IMR-90 (cell line): ENCODE data around the gene SVIL.

ENCODE experiments used
- CTCF ChIP-seq: conservative IDR thresholded peaks from 2 replicates; pipeline ENCODE4 v1.5.1; 2012; ENCODE audit warnings: mild to moderate bottlenecking, low read depth, low read length, improper control_type of control experiment
- POLR2A ChIP-seq: IDR thresholded peaks from 2 replicates; pipeline ENCODE4 v1.6.1; 2012; ENCODE audit warnings: mild to moderate bottlenecking, low read depth, low read length
- RFX5 ChIP-seq: IDR thresholded peaks from 2 replicates; pipeline ENCODE4 v1.8.0; 2012; ENCODE audit warnings: low read depth, mild to moderate bottlenecking, low read length, moderate library complexity
- SMC3 ChIP-seq: fragments of 150-350 bp; IDR thresholded peaks from 2 replicates; pipeline ENCODE4 v1.6.1; 2016; ENCODE audit warnings: low read depth, mild to moderate bottlenecking, antibody characterized with exemption, low read length, moderate library complexity
- TF ChIP-seq, protein P1 (sequence below): fragments of 150-350 bp; IDR thresholded peaks from 2 replicates; pipeline ENCODE4 v1.6.1; 2017; ENCODE audit warnings: mild to moderate bottlenecking, antibody characterized with exemption, low read length, low read depth

DNA sequence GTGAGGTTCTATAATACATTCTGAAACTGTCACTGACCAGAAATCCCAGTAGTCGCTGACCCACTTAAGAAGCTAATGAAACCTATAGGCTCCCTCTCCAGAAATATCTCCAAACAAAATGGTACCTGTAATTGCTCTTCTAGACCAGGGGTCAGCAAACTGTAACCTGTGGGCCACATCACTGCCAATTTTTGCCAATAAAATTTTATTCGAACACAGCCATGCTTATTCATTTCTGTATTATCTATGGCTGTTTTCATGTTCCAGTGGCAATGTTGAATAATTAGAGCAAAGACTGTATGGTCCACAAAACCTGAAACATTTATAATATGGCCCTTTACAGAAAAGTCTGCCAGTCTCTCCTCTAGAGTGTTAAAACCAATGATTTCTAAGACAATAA, 37.2 kb upstream of the SVIL start:
- TF ChIP-seq POLR2A (no peak), CTCF (no peak), RFX5 (no peak), SMC3 (no peak)
- TF ChIP-seq, protein P1, sequence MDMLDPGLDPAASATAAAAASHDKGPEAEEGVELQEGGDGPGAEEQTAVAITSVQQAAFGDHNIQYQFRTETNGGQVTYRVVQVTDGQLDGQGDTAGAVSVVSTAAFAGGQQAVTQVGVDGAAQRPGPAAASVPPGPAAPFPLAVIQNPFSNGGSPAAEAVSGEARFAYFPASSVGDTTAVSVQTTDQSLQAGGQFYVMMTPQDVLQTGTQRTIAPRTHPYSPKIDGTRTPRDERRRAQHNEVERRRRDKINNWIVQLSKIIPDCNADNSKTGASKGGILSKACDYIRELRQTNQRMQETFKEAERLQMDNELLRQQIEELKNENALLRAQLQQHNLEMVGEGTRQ = no peak
